Lung (tissue), 12 donors: Measurements from ENCODE around the gene TMPRSS2. TPM values are rescaled to one million over a fixed set of nuclear protein-coding genes. Genes with fewer than 3 reads are reported as not detected.

Experiments
- ATAC-seq: fragments of 200-7000 bp; cut with Tn5 transposase; one replicate; pipeline ENCODE4 v1.9.1; 2020; ENCODE audit warnings: moderate number of reproducible peaks; ENCODE audit not compliant: insufficient read depth, low FRiP score
- DNase-seq, 3 donors: peaks; one replicate each; pipeline ENCODE4 v3.0.0-alpha.2; 2013 to 2017
- H3K27ac ChIP-seq, 2 donors: one replicate each; pipeline ENCODE4 v1.5.1; 2013; ENCODE audit warnings: mild to moderate bottlenecking in 2 of 2, moderate library complexity in 2 of 2, control low read depth in 1 of 2, inconsistent platforms in 1 of 2, low read depth in 1 of 2, low read length in 1 of 2
- H3K27me3 ChIP-seq, 3 donors: one replicate each; pipeline ENCODE4 v1.5.1; 2013; ENCODE audit warnings: low read length in 2 of 3; ENCODE audit not compliant: control insufficient read depth in 3 of 3, insufficient read depth in 3 of 3
- H3K36me3 ChIP-seq, 4 donors: one replicate each; pipeline ENCODE4 v1.5.1; 2013; ENCODE audit warnings: low read length in 4 of 4, mild to moderate bottlenecking in 1 of 4, moderate library complexity in 1 of 4; ENCODE audit not compliant: control insufficient read depth in 4 of 4, insufficient read depth in 4 of 4
- H3K4me1 ChIP-seq, 5 donors: one replicate each; pipeline ENCODE4 v1.5.1; 2013; ENCODE audit warnings: low read length in 5 of 5, mild to moderate bottlenecking in 2 of 5, moderate library complexity in 1 of 5; ENCODE audit not compliant: control insufficient read depth in 5 of 5, insufficient read depth in 5 of 5
- H3K4me3 ChIP-seq: one replicate; pipeline ENCODE4 v1.5.1; 2013; ENCODE audit warnings: mild to moderate bottlenecking, control low read depth, moderate library complexity
- H3K9ac ChIP-seq, 2 donors: one replicate each; pipeline ENCODE4 v1.5.1; 2013; ENCODE audit warnings: low read length in 2 of 2, control low read depth in 1 of 2; ENCODE audit not compliant: insufficient read depth in 1 of 2
- H3K9me3 ChIP-seq, 4 donors: one replicate each; pipeline ENCODE4 v1.5.1; 2013; ENCODE audit warnings: low read length in 3 of 4, mild to moderate bottlenecking in 1 of 4, moderate library complexity in 1 of 4; ENCODE audit not compliant: control insufficient read depth in 4 of 4, insufficient read depth in 3 of 4
- WGBS, 2 donors: extraction: QIAGEN DNeasy Blood & Tissue Kit; methylation state at CpG; one replicate each; pipeline ENCODE4 v1.1.7; 2013; 5-methylcytosine and 5-hydroxymethylcytosine counted together
- polyA plus RNA-seq, 2 donors: library from polyadenylated mRNA; stranded (reverse); fragments of 200-250 nt; gene quantifications; one replicate each; pipeline ENCODE4 v1.2.1, GENCODE V29; 2013
- total RNA-seq, 2 donors: library from RNA; depleted of rRNA in 1 of 2; stranded (reverse); fragments of >200 nt in 1 of 2; gene quantifications; one replicate each; pipeline ENCODE4 v1.2.1, GENCODE V29; 2014 to 2021
- TF ChIP-seq, protein P1 (sequence below): IDR thresholded peaks from 2 replicates; pipeline ENCODE4 v1.5.1; 2012; ENCODE audit warnings: mild to moderate bottlenecking; ENCODE audit errors: control extremely low read depth, extremely low read depth
- donor health status: control.
- donor health status: control.
- donor health status: Bipolar disorder and iron deficiency.
- donor health status: healthy.
- donor health status: DM: yes; HTN: yes; CAD: no.

The TMPRSS2 gene
- total and polyA plus RNA-seq, 4 donors, result 46.2 to 130 (median 72.2) TPM

- H3K27me3 ChIP-seq, result no peaks in the 10 kb centered on the region
- DNase-seq (no peak), ATAC-seq (no peak)
- 89 to 96% methylated on average over 3 of the region's 3 CpGs for WGBS, 2 donors
- H3K4me1 ChIP-seq, result no peaks in the 10 kb centered on the region
- peaks cover 0 to 34% (median 6%) of the 10 kb centered on the region in 4 donors for H3K36me3 ChIP-seq
- H3K9me3 ChIP-seq, result no peaks in the 10 kb centered on the region
- TF ChIP-seq, protein P1, sequence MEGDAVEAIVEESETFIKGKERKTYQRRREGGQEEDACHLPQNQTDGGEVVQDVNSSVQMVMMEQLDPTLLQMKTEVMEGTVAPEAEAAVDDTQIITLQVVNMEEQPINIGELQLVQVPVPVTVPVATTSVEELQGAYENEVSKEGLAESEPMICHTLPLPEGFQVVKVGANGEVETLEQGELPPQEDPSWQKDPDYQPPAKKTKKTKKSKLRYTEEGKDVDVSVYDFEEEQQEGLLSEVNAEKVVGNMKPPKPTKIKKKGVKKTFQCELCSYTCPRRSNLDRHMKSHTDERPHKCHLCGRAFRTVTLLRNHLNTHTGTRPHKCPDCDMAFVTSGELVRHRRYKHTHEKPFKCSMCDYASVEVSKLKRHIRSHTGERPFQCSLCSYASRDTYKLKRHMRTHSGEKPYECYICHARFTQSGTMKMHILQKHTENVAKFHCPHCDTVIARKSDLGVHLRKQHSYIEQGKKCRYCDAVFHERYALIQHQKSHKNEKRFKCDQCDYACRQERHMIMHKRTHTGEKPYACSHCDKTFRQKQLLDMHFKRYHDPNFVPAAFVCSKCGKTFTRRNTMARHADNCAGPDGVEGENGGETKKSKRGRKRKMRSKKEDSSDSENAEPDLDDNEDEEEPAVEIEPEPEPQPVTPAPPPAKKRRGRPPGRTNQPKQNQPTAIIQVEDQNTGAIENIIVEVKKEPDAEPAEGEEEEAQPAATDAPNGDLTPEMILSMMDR, result no peak
- no peak overlapping the region for H3K27ac ChIP-seq
- H3K4me3 ChIP-seq, result no peak overlapping the region
- no peak overlapping the region for H3K9ac ChIP-seq
These were observed 54.8 kb downstream of the TMPRSS2 start for GRCh38 chr21:41453198-41453597.

- no peak overlapping the region for H3K4me3 ChIP-seq
- ATAC-seq (no peak), DNase-seq (no peak)
These were observed 55.9 kb downstream of the TMPRSS2 start for GRCh38 chr21:41451753-41452676.

DNA sequence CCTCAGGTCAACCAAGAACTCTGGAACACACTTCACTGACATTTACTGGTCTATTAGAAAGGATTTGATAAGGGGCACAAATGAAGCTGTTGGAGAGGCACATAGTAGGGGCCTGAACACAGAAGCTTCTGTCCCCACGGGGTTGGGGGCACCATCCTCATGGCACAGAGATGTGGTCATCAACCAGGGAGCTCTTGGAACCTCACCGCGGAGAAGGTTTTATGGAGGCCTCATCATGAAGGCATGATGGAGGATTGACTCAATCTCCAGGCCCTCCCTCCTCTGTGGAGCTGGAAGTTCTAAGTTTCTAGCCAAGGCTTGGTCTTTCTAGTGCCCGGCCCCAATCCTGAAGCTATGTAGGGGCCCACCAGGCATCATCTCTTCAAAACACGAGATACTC, 58.3 kb downstream of the TMPRSS2 start:
- DNase-seq (no peak), ATAC-seq (no peak)
- WGBS, 2 donors, result 87 to 92% methylated on average over 5 of the region's 5 CpGs
- Histone ChIP-seq H3K9ac (no peak overlapping the region), H3K9me3 (no peaks in the 10 kb centered on the region), H3K27ac (no peak overlapping the region), H3K36me3 (peaks cover 0 to 37% (median 7%) of the 10 kb centered on the region in 4 donors), H3K27me3 (no peaks in the 10 kb centered on the region), H3K4me1 (no peaks in the 10 kb centered on the region), H3K4me3 (no peak overlapping the region)
- TF ChIP-seq, protein P1, result no peak

More at GRCh38 chr21:41451753-41452676, 55.9 kb downstream of the TMPRSS2 start:
- 80 to 81% methylated on average over 16 of the region's 16 CpGs for WGBS, 2 donors
- TF ChIP-seq, protein P1, result no peak
- H3K9me3 ChIP-seq, result no peaks in the 10 kb centered on the region
- no peak overlapping the region for H3K27ac ChIP-seq
- H3K4me1 ChIP-seq, result no peaks in the 10 kb centered on the region
- H3K36me3 ChIP-seq, result peaks cover 0 to 37% (median 6%) of the 10 kb centered on the region in 4 donors
- H3K9ac ChIP-seq, result no peak overlapping the region
- H3K27me3 ChIP-seq, result no peaks in the 10 kb centered on the region
